Activated T-helper 1 cell treated with Interleukin-2 at 50 U/mL for 16 hours (primary cell): ENCODE results near the gene SBF2.
A peak's percentile ranks its signal among the peaks of the same experiment; 100 is the strongest.

Experiments
- DNase-seq: peaks from one replicate; pipeline ENCODE4 v3.0.0-alpha.2; 2020; ENCODE audit warnings: low read depth

SBF2 gene

GRCh38 chr11:10293423-10294289, at the start of gene SBF2:
TSS of gene SBF2 (minus strand) at chr11:10294219. CDS start at chr11:10294069, 150 bp downstream.
- peak; percentile 69 for DNase-seq

GRCh38 chr11:10338287-10338686, 44.3 kb upstream of the SBF2 start:
- DNase-seq = no peak

DNA sequence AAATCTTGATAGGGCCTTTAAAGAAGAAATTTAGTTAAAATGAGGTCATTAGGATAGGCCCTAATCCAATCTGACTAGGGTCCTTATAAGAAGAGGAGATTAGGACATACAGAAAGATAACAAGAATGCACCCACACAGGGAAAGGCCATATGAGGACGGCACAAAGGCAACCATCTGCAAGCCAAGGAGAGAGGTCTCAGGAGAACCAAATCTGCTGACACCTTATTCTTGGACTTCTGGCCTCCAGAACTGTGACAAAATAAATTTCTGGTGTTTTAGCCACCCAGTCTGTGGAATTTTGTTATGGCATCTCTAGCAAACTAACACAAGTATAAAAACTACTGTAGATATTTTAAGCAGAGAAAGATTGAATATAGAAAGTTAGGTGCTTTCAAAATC, 39.5 kb upstream of the SBF2 start:
- DNase-seq = no peak

- DNase-seq = no peak
Observed at GRCh38 chr11:10331548-10332289, 37.7 kb upstream of the SBF2 start.

DNA sequence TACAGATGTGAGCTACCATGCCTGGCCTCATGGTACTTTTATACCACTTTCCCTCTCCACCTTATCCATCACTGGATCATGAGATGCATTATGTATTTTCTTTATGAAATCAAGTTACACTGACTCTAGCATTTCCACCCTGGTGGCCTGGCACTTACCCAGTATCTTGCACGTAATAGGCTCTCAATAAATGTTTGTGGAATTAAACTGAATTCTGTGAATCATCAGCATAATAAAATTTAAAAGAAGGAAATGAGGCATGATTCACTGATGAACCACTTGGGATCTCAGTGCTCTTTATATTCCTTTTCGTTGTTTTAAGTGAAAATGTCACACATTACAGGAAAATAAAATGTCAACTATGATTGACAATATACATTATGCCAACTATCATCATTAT, 35.9 kb upstream of the SBF2 start:
- no peak for DNase-seq

GRCh38 chr11:10329356-10329755, 35.3 kb upstream of the SBF2 start:
- DNase-seq = no peak

DNA sequence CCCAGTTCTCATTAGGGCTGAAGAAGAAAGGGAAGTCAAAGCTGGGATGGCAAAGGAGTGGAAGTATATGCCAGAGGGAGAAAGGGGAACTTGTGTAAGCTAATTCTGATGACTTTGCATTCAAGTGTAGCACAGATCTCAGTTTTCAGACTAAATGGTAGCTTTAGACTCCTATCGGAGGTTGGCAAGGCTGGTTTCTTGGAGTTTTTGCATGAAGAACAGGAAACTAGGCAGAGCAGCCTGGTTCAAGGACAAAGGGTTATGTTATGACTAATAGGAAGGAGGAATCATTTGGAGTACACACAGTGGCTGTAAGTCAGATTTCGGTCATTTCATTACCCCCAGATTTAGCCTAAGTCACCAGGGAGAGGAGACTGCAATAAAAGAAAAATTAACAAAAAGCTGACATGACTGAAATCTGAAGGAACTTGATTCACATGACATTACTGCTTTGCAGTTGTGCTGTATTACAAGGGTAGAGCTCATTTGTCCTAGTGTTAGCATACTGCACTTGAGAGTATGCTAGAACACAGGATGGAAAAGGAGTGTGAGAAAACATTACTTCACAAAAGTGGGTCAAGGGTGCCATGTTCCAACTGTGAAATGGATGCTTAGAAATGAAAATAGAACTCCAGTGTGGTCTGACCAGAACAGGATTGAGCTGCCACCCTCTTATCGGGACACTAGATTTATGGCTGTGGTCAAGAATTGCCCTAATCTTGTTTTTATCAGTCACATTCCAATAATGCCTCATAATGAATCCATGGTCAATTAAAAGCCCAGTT, 34.5 kb upstream of the SBF2 start:
- no peak for DNase-seq

DNA sequence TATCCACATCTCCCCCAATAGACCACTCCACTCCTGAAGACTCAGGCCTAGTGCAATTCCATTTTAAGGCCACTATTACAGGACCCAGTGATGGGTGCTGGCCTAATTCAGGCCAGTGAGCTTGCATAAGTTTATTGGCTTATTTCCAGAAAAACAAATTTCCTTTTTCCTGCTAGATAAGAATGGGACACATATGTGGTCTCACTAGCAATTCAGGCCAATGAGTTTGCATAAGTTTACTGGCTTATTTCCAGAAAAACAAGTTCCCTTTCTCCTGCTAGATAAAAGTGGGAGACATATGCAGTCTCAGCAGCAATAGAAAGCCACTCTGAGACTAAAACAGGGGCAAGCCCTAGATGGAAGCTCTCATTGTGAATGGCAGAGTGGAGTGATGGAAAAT, 33.2 kb upstream of the SBF2 start:
- no peak for DNase-seq

DNA sequence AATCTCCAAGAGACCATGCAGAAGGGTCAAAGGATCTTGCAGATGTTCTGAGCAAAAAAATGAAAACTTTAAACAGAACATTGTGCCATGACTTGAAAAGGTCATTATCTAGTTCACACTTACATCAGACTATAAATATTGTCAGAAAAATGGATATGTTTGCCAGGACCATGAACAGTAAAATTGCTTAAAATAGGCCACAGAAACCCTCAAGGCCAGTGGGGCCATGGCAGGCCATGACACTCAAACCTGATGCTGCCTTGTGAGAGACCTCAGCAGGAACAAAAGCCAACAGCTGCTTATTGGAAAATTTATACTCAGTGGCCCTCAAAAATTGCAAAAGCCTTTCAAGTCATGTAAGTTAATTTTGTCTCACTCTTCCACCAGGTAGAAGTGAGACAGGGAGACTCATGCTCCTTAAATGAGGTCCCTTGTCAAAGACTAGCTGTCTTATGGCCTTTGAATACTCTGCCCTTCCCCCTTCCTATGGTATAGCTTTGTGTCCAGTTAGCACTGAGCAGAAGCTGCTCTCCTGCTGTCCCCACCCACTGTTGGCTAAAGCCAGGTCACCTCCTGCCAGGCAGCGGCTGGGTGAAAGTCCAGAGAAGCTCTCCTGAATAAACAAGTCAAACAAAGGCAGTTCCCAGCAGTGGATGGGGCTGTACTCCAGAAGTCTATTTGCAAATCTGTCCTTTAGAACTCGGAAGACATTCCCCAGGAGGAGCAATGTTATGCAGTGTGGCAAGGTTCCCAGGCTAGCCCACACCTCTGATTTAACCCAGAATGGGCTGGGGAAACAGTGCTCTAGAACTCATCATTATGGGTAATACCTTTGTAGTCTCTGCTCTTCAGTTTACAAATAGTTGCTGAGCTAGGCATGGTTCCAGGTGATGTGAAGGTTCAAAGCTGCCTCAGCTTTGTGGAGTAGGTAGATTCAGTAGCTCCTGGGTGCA, 32.3 kb upstream of the SBF2 start:
- no peak for DNase-seq

DNA sequence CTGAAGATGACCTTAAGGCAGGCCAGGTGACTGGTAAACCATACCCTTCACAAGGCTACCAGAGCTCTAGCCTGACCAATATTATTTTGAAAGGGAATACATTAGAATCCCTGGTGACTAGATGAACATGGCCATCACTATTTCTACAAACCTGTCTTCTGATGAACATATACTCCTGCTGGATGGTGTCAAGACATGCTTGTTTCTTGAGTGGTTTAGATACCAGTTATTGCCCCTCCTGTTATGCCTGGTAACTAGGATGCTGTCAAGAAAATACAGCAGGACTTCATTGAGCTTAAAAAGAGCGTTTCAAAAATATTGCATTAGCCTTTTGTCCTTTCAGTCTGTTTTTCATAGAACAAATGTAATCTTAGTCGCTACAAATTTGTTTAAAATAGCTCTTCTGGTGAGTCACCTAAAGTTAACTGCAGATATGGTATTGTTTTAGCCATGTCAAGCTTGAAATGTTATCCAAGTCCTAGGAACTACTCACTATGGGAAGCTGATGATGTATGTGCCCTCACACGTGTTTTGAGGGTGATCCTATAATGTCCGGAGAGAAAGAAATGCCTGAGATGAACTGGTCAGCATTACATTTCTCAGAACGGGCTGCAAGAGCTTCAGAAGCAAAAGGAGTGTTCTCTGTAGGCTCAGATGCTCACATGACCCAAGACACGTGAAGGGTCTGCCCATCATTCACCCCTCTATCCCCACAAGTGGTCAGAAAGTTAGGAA, 31.4 kb upstream of the SBF2 start:
- no peak for DNase-seq

GRCh38 chr11:10324474-10324873, 30.5 kb upstream of the SBF2 start:
- no peak for DNase-seq

DNA sequence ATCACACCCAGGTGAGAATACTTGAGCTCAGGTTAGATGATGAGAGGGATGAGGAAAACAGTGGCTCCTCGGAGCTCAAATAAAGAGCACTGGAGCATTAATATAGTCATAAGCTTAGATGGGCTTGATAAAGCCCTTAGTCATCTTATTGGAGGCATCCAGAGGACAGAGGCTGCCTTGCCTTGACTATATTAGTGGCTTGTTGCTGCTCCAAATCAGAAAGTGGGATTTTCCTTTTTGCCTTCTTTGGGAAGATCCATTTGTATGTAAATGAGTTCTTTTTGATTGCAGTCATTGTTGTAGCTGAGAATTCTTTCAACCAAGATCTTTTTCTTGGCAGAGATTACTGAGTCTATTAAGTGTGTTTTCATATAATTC, 29.8 kb upstream of the SBF2 start:
- DNase-seq = no peak

DNA sequence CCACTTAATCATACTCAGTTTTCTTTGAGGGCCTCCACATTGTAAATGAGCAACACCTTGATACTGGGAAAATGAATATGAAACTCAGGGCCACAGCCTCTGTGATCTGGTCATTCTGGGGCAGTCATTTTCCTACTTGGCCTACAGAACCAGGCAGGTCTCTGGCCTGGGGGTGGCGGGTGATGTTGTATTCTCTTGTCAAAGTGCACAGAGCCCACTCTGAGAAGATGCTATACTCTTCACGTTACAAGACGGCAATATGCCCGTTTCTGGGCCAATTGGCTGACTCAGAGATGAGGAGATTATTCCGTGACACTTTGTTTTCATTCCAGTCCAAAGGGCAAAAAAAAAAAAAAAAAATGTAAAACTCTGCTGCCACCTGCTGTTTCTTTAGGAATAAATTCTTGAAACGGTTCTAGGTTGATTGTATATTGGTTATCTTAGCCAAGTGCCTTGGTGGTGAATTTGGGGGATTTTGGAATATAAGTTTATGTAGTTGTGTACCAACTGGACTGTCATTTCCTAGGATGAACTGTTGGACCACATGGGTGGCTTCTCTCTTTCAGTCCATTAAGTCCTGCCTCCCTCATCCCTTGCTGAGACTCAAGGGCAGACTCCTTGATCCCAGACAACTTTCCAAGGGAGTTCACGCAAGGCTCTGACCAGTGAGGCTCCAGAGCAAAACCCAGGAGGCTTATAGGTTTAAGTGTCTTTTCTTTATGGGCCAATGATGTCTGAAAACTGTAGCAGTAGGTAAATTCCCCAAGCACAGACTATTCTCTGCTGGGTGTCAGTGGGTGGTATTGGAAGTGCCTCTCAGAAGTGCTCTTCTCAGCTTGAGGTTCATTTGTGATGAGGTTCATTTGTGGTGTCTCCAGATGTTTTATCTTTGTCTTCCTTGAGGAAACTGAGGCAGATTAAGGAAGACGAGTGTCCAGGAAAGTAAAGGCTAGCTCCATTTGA, 29.1 kb upstream of the SBF2 start:
- no peak for DNase-seq

GRCh38 chr11:10322401-10322800, 28.4 kb upstream of the SBF2 start:
- no peak for DNase-seq

DNA sequence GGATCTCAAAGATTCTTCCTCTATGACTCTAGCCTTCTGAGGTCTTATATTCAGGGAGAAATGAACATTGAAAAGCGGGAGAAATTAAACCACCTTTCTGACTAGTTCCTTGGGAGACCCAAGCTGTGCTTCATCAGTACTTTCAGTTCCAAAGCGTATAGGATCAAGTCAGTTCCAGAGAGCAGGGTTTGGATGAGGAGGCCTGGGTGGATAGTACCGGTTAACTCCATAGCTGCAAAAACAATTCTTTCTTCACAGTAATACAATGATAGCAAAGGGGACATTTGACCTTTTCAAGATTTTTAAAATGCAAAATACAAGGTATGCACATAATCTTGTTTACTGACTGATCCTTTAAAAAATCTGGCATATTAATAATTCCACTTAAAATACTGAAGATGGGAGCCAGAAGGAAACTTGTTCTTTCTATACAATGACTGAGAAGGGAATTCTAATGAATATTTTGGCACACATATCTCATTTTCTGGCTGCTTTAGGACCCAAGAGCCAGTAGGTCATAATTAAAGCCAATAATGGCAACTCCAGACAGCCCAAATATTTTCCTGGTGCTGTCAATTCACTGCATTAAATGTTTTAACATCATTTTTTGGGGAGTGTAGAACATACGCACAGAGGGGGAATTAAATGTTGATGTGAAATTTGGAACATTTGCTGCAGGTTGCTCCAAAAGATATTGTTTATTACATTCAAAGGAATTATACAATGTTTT, 26.9 kb upstream of the SBF2 start:
- DNase-seq = no peak

DNA sequence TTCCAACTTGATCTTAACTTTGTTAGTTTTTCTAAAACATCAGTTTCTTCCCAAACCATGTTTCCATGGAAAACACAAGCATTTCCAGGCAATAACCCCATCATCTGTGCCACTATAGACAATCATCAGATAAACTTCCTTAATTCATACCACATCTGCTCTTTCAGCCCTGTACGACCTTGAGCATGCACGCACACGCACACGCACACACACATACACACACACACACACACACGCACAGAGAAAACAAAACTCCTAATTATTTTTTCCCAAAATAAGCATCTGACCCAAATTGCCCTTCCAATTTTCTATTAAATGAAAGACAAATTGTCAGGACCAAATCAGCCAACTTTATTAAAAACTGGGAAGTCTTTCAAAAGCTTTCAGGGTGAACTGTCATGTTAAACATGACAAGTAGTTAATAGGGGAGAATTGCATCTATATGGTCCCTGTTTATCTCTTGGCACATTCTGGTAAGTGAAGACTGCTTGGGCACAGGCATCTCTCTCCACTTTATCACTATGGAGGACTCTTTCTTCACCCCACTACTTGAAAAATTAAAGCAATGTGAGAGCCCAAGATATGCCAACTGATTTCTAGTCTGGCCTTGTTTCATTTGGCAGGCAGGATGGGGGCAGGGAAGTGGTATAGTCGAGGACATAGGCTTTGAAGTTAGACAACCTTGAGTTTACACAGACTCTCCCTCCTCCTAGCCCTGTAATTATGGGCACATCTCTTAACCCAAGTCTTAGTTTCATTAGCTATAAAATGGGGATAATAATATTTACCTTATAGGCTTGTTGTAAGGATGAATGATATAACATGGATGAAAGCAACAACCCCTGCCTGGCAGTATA, 25.9 kb upstream of the SBF2 start:
- no peak for DNase-seq

DNA sequence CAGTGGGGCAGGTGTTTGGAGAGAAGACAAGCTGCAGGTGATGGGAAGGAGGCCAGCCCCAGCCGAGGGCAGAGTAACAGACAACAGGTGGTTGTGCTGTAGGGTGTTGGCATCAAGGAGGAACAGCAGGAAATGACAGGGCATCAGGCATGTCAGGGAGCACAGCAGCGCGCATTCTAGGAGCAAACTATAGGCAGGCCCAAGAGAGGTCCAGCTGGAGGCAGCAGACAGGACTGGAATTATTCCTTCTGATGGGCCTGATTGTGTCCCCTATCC, 24.4 kb upstream of the SBF2 start:
- DNase-seq = no peak
